Erythroblast (primary cell): ENCODE results near the gene LRRC10B.

Experiments used
- GATA1 ChIP-seq: IDR thresholded peaks from 2 replicates; pipeline ENCODE4 v1.6.1; 2011; ENCODE audit warnings: low read depth, mild to moderate bottlenecking, control low read depth, low read length, moderate library complexity
- POLR2A ChIP-seq: IDR thresholded peaks from 2 replicates; pipeline ENCODE4 v1.6.1; 2011; ENCODE audit warnings: mild to moderate bottlenecking, low read length

GRCh38 chr11:61555051-61555969 is 46.8 kb downstream of the LRRC10B start:
- TF ChIP-seq POLR2A (no peak), GATA1 (no peak)
